GM19099 (cell line): ENCODE measurements around the gene RUFY3.

Experiments
- POLR2A ChIP-seq: IDR thresholded peaks from 3 replicates; pipeline ENCODE4 v1.6.1; 2011; ENCODE audit warnings: low read depth; ENCODE audit not compliant: insufficient read length; ENCODE audit errors: extremely low read depth

The RUFY3 gene

GRCh38 chr4:70841211-70841610 is 119.4 kb downstream of the RUFY3 start:
- TF ChIP-seq POLR2A, result no peak

GRCh38 chr4:70841951-70842350 is 120.2 kb downstream of the RUFY3 start:
- TF ChIP-seq POLR2A, result no peak

GRCh38 chr4:70842761-70843435 is 121.1 kb downstream of the RUFY3 start:
- no peak for TF ChIP-seq POLR2A

GRCh38 chr4:70844180-70844579 is 122.4 kb downstream of the RUFY3 start:
- no peak for TF ChIP-seq POLR2A

- no peak for TF ChIP-seq POLR2A
These were observed 127.5 kb downstream of the RUFY3 start for GRCh38 chr4:70849291-70849690.

- TF ChIP-seq POLR2A, result no peak
These were observed 133.7 kb downstream of the RUFY3 start for GRCh38 chr4:70855464-70855863.
